Activated CD8-positive, alpha-beta memory T cell treated with anti-CD3 and anti-CD28 coated beads for 4 hours (primary cell): Measurements from ENCODE around the gene GALNT2.

Experiments
- DNase-seq, 2 donors: peaks; one replicate each; pipeline ENCODE4 v3.0.0-alpha.2; 2020; ENCODE audit warnings: low read depth in 2 of 2

The GALNT2 gene

DNA sequence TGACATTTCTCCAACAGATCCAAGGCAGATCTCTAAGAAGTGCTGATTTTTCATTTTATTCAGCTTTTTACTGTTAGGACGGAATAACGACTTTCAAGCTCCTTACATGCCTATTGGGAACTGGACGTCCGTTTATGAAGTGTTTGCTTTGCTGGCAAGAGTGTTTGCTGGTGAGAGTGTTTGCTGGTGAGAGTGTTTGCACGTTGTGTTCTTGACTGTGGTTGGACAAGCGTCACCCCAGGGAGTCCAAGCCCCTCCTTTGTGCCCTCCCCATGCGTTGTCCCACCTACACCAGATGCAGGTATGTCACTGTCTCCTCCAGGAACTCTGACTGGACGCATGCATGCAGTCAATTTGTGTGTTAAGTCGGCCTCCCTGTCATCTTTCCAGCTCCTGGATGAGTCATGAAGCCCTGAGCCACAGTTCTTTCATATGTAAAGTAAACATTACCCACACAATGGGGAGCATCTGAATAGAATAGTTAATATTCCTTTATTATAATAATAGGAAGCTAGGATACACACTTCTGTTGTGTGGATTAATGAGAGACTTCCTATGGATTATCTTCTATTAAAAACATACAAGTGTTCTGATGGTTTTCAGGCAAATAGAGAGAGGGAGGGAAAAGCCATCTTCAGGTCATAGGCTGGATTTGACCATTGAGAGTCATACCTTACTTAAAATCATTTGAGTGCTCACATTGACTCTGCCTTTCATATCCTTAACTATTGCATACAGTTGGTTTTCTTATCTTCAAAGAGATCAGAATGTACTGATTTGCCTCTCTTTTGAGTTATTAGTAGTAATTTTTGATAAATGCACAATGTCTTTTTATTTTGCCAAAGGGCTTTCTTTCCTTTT, 119.2 kb downstream of the GALNT2 start:
- DNase-seq = no peak

DNA sequence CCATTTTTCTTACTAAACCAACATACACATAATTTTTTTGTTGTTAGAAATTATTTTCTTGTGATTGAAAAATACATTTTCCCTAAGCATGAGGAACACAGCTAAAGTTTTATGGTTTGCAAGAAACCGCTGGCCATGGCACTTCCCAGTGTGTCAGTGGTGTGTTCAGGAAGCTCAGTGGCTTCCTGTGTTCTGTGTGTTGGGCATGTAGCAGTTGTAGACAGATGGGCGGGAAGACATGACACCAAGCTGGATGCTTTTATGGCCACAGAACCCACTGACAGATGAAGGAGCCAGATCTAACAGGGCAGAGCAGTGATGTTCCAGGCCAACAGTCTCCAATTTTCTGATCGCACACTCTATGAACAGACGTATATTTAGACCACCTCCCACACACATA, 119.8 kb downstream of the GALNT2 start:
- no peak for DNase-seq

DNA sequence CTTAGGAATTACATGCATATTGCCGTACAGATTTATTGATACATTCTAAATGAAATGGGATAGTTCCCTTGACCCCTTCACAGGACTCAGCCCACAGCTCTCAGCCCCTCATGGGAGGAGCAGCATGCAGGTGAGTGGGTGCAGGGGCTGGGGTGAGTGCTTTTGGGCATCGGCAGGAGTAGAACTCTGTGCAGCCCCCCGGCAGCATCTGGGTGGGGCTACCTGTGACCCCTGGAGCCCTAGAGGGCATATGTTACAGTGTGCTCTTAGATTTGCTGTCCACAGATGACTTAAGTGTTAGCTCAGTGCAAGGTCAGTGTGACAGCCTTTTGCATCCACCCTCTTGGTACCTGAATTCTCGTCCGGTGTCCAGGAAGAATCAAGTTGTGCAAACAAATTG, 120.3 kb downstream of the GALNT2 start:
- DNase-seq = no peak

DNA sequence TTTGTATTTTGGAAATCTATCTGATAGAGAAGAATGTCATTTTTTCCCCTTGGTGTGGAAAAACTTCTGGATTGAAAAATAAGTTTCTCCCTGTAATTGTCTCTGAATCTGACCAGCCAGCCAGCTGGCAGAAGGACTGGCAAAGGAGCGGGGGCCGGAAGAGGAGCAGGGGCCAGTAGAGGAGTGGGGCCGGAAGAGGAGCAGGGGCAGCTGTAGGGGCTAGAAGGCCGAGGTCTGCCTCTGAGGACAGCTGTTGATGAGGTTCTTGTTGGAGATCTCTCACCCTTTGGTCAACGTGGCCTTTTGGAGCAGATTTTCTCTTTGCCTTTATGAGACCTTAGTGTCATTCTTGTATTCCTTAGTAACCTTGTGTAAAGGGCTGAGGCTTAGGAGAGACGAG, 121.8 kb downstream of the GALNT2 start:
- no peak for DNase-seq

DNA sequence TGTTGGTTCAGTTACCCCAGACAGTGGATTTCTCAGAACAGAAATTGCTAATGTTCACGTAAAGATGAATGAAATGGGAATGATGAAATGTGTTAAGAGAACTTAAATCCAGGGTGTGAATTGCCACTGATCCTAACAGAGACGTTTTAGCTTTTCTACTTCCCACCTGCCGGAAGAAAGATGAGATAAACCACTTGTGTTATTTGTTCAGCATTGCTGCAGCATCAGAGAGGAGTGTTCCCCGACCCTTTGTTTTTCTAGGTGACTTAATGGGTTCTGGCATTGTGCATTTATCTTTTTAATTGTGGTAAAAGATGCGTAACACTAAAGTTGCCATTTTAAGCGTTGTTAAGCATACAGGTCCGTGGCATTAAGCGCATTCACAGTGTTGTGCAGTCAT, 122.3 kb downstream of the GALNT2 start:
- no peak for DNase-seq

DNA sequence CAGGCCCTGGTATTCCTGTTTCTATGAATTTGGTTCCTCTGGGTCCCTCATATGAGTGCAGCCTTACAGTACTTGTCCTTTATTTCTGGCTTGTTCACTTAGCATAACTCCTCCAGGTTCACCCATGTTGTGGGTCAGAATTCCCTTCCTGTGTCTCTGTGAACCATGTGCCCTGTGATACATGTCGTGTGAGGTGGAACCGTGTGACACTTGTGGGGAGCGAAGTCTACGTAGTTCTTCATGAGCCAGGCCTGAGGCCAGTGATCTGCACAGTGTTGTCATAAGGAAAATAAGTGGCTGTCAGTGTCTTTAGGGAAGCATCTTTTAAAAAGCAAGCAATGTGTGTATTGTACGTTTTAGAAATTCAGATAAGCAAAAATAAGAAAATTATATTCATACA, 122.8 kb downstream of the GALNT2 start:
- no peak for DNase-seq

DNA sequence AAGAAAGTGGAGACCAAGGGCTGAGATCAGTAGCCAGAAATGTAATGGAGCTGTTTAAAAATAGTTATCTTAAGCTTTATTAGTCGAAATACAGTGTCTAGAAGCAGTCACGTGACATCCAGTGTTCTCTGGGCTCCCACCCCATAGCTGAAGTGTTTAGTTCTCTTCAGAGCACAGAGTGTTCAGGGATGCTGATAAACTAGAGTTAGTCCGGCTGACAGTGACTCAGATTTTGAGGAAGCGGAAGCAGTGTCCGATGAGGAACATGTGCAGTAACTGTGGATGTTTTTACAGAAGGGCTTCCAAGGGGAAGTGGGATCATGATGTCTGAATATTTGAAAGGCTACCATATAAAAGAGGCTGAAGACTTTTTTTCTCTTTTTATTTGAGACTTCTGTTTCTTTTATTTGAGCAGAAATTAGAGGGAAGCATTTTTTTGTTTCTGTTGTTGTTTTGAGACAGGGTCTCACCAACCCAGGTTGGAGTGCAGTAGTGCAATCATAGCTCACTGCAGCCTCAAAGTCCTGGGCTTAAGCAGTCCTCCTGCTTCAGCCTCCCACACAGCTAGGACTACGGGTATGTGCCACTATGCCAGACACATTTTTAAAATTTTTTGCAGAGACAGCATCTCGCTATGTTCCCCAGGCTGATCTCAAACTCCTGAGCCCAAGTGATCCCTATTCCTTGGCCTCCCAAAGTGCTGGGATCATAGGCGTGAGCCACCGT, 124.2 kb downstream of the GALNT2 start:
- no peak for DNase-seq

DNA sequence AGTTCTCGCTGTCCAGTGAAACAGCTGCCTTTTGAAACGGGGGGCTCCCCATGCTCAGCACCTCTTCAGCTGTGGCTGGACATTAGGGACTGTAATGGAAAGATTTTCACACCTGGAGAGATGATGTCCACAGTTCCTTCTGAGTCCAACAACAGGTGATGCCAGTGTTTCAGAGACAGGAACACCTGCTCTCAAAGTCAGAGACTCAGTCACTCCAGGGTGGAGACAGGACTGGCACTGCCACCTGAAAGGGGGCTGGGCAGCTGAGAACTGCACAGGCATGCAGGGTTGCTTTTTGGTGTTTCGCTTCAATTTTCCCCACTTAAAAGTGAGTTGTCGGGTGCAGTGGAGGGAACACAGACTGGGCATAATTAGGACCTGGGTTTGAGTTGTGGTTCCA, 124.8 kb downstream of the GALNT2 start:
- no peak for DNase-seq

DNA sequence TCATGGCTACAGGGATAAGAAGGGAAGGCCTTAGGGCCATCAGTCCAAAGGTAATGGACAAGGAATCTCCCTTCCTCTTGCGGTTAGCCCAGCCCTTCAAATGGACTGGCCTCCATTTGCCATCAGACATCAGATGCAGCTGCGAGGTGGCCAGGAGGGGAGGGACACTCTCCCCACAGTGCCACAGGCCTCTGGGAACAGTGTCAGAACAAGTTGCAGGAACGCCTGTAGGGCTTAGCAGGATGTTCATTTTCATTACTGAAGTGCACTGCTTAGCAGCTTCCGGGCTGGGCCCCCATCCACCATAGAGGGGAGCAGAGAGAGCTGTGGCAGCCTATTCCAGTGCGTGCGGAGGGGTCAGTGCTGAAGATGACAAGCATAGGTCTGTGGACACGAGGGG, 127.5 kb downstream of the GALNT2 start:
- DNase-seq = no peak

DNA sequence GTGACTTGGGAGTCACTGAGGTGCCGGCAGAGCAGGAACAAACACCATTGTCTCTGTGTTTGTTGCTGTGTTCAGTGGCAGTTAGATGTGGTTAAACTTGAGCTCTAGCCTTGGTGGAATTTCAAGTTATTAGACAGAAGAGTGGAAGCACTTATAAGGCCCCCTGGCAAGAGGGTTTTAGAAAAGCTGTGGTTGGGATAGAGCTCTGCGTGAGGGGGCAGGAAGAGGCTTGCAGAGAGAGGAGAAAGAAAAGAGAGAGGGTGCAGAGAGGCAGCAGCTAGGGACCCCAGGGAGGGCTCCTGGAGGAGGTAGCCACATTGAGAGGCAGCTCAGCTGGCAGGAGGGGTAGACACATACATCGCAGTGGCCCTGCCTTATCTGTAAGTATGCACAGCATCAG, 128.2 kb downstream of the GALNT2 start:
- DNase-seq = no peak

DNA sequence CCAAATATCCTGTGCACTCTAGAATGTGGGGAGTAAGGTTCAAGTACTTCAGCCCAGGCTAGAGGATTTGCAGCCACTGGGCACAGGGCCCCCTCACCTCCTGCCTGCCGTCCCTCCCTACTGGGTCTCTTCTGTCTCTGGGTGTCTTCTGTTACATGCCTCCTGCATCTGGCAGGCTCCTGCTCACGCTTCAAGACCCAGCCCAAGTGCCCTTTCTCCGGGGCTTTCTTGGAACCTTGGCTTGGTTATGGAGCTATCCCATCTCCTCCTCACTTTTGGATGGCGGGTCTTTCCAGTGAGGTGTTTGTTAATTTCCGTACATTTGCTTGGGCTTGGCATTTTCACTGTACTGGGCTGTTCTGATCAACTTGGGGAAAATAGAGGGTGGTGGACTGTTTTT, 129.0 kb downstream of the GALNT2 start:
- DNase-seq = no peak

DNA sequence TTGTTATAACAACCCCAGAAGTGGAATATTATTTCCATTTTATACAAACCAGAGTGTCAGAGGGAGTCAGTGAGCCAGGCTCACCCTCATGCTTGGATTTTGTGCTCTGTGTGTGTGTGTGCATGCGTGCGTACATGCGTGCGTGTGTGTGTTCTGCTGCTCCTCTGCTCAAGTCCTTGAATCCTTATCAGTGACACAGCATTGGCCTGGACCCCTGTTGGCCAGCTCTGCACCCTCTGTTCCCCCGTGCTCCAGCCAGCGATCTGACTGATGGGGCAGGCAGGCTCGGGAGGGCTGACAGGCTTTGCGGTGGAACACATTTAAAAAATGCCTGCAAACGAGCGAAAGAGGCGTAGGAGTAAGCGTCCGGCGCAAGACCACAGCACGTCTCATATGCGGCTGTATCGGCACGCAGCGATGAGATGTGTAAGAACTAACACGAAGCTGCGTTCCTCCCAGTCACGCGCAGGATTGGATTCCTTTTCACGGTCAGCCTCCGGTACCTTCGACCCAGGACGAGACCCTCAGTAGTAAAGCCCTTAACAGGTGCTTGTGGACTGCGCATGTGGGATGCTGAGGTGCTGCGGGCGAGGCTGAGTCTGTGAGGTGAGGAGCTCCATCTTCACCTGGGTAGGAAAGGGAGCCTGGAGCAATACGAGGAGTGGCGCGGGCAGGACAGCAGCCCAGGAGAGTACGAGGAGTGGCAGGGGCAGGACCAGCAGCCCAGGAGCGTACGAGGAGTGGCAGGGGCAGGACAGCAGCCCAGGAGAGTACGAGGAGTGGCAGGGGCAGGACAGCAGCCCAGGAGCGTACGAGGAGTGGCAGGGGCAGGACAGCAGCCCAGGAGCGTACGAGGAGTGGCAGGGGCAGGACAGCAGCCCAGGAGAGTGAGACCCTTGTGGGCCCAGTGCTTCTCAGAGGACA, 130.9 kb downstream of the GALNT2 start:
- DNase-seq = no peak

DNA sequence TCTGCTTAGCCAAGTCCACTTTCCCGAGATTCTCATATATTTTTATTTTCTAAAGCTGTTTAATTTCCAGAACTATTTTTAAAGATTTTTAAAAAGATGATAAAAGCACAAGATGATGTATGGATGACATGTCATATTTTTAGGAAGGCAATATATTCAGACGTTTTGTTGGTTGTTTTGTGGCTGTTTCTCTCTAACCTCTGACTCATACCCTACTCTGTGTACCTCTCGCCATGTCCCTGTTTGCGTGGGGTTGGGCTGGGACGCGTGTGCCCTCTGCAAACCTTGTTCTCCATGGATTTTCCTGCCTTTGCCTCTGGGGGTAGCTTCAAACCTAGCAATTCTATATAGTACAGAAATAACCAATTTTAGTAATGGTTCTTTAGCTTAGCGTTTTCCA, 132.0 kb downstream of the GALNT2 start:
- no peak for DNase-seq

DNA sequence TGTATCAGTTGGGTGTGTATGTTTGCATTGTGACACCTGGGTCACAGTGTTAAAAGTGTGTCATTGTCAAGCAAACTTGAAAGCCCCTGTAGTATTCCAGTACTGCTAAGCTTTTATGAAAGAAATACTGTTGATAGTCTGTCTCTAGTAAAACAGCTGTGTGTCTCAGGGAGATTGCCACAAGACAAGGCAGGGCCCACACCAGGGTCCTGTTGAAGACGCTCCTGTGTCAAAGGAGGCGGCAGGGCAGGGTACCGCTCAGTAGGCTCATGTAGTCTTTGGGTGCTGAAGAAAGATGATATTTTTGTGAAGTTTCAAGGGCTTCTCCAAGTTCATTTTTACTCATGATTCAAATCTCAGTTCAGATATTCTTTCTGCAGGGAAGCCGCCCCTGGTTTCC, 132.5 kb downstream of the GALNT2 start:
- no peak for DNase-seq

DNA sequence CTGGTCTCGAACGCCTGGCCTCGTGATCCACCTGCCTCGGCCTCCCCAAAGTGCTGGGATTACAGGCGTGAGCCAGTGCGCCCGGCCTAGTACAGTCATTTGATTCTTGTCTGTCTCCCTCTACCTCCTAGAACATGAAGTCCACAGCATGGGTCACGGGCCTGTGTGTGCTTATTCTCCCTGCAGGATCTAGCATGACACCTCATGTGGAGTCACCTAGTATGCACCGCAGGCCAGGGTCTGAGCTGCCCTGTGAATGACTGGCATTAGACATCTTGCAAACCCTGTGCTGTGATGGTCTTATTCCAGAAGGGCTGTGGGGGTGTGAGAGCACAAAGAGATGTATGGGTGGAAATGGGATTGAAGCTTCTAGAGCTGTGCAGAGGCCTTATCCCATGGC, 133.2 kb downstream of the GALNT2 start:
- DNase-seq = no peak

DNA sequence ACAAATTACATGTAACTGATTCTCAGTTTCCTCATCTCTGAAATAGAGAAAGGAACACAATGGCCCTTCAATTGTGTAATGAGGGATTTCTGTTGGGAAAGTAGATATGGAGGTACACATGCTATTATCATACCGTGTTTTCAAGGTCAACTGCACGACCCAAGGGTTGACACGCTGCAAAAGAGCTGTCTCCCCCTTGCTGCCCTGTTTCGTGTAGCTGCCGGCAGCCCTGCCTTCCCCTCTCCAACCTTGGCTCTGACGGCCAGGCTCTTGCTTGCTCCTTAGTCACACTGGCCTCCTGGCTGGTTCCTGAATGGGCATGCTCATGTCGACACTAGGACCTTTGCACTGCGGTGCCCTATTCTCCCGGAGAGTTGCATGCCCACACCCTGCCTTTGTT, 134.4 kb downstream of the GALNT2 start:
- DNase-seq = no peak

DNA sequence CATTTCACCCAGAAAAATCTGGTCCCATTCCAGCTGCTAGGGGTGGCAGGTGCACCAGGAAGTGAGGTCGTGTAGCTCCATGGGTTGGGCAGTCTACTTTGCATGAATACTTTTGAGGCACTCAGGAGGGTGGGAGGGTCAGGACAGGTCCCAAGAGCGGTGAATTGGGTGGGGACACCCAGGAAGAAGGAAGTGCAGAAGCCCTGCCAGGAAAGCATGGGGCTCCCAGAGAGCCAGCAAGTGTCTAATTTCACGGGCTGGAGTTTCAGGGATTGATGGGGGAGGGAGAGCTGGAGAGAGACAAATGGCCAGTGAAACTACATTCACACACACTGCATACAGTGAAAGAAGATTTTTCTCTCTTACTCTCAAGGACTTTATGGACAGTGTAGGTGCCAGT, 137.8 kb downstream of the GALNT2 start:
- no peak for DNase-seq

DNA sequence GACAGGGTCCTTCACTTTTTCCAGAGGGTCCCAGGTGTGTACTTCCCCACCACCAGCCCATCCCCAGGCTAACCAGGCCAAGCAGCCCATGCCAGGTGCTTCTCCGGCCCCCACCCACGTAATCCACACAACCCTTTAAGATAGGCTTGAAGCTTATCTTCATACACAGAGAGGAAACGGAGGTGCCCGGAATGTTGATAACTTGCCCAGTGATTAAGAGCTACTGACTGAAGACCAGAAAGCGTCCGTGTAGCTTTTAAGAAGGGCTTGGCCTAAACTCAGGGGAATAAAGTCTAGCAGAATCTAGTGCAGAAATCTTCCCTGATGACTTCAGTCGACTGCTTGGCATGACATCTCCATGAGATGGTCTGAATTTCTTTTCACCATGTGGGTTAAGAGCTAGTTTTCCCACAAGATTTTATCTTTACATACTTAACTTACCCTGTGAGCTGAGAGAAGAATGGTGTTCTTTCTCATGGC, 138.7 kb downstream of the GALNT2 start:
- no peak for DNase-seq

DNA sequence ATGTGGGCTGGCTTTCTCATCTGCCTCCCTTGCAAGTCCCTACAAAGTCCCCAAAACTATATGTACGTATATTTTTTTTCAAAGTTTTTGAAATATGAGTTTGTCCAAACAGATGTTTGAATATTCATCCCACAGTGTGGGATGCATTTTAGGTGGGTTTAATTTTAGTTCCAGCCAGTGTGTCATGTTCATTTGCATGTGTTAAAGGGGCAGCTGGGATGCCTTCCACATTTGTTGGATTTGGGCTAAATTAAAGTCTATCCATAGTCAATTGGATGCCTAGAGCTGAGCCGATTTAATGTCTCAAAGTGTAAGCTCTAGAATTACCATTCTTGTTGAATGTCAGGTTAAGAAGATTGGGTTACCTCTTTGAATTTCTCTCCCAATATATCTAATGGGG, 139.2 kb downstream of the GALNT2 start:
- no peak for DNase-seq

DNA sequence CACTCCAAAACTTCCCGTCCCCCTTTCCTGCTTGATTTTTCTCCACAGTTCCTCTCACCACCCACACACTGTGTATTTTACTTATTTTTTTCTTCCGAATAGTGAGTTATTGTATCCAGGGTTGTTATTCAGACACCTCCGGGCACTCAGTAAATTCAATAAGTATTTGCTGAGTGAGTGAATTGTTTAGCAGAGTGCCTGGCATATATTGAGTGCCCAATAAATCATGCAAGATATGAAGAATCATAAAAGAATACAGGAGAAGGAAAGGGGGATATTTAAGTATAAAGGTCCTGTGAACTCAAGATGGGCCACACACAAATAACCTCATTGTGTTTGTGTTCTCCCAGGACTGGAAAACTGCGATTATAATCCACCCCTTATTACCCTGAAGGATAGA, 139.9 kb downstream of the GALNT2 start:
- DNase-seq = no peak

DNA sequence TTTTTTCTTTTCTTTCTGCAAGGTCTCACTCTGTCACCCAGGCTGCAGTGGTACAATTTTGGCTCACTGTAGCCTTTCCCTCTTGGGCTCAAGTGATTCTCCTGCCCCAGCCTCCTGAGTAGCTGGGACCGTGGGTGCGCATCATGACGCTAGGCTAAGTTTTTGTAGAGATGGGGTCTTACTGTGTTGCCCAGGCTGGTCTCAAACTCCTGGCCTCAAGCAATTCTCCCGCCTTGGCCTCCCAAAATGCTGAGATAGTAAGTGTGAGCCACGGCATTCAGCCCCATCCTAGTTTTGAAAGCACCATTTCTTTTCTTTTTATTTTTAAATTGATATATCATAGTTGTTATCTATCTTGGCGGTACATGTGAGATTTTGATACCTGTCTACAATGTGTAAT, 140.6 kb downstream of the GALNT2 start:
- no peak for DNase-seq

DNA sequence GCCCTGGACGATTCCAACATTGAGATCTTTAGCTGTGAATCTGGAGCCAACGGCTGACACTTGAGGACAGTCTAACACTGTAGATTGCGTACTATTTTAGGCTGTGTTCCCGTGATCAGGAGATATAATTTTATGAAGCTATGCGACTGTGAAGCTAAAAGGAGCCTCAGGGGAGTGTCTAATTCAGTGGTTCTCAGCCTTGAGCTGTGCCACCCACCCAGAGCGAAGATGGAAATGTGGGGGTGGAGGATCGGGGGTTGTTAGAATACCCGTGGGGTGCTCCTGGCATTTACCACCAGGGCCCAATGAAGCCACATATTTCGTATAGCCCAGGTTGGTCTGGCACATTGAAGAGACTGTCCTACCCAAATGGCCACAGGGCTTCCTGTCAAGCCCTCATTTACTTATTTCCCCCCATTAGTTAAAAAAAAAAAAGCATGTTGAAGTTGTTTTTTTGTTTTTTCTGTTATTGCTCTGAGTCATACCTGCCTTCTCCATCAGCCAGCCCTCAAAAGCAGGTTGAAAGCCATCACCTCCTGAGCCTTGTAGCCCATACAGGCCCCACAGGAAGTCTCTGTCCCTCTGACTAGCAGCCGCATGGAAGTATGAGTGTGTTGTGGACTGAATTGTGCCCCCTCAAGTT, 141.7 kb downstream of the GALNT2 start:
- peak in 1 of 2 donors; percentile 13 for DNase-seq
